ENCODE results near the gene TM9SF4.
"Not testable (repeated sequence)": the region's sequence is repeated elsewhere in the genome, so short reads cannot be mapped to it uniquely, and the experiment has no call there.

TM9SF4 gene

DNA sequence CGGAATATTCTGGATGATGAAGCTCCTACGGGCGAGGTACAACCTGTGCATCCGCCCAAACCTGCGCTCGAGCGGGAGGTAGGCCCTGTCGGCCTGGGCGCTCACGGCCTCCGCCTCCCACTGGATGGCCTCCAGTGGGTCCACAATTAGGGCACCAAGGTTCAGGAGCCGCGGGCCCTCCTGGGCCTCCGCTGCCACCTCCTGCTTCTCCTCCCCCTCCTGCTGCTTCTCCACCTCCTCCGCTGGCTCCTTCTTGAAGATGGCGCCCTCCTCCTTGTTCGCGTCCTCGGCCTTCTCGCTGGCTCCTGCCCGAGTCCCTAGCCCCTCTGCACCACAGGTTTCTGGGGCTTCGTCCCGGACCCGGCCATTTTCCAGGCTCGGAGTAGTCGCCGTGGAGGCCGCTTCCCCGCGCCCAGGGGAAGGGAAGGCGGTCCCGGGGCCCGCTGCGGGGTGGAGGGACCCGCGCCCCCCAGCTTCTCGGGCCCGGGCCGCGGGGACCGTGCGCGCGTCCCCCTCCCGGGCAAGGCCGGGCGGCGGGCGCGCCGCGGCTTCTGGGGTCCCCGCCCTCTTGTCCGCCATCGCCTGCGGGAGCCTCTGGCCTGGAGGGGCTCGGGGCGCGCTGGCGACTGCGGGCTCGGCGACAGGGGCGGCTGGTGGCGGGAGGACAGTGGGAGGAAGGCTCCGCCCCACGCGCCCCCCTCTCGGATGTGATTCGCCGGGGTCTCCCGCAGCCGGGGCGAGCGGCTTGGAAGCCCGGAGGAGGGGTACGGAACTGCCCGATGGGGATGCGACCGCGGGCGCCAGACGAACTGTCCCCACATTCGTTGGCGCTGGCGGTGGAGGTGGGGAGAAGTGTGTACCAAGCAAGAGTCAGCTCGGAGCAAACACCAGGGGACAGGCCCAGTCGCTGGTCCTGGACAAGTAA, 80.4 kb downstream of the TM9SF4 start:
- DNase-seq (peak; percentile 74), ATAC-seq (peak; percentile 72)

- ATAC-seq = no peak
- no peak for DNase-seq
These were observed 81.3 kb downstream of the TM9SF4 start for GRCh38 chr20:32190616-32191415.

DNA sequence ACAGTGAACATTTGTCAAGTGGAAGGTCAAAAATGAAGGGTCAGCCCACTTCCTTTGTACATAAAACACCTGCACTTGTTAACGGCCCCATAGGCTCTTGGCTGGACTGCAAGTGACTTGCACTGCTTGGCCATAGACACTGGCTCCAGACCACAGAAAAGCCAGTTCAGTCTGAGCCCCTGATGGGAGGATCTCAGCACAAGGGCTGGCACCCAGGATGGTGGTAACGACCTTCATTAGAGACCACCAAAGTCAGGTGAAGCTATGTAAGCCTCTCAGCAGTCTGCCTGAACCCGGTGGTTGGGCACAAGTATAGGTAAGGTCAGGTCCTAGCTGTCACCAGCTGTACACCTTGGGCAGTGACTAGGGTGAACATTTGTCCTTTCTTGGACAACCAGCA, 81.9 kb downstream of the TM9SF4 start:
- DNase-seq (no peak), ATAC-seq (peak; percentile 3)

GRCh38 chr20:32191873-32192272, 82.4 kb downstream of the TM9SF4 start:
- no peak for ATAC-seq
- DNase-seq = no peak

DNA sequence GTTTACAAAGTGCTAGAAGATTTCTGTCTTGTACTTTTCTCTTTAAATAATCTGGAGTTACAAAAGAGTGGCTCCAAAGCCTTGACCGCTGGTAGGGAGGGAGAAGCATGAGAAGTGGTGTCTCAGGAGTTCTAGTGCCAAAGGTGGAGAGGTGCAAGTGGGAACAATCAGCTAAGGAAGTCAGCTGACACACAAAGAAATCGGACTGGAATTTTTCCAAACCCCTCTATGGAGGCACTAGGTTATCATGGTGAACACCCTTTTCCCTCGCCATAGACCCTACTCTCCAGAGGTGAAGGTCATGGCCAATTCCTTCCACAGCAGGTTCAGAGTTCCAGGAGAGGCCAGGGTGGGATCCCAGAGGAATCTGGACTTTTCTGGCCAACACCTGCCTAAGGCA, 83.2 kb downstream of the TM9SF4 start:
- ATAC-seq (no peak), DNase-seq (no peak)

GRCh38 chr20:32193336-32193735, 83.8 kb downstream of the TM9SF4 start:
- DNase-seq, ATAC-seq: not testable (repeated sequence)

DNA sequence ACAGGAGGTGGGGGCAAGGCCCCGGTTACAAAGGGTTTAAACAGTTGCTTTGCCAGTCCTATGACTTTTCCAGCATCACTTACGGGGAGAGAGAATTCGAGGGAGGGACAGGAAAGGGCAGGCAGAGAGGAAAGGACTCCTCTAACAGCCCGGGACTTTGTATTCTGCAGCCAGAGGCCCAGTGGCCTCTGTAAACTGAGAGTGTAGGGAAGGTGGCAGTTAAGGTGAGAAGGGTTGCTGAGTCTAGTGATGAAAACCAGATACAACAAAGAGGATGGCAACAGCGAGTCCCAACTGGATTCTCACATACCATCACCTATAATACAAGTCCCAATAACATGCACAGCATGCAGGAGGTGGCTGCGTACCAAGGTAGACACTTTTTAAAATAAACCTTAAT, 84.5 kb downstream of the TM9SF4 start:
- ATAC-seq (no peak), DNase-seq (no peak)

GRCh38 chr20:32195581-32195980, 86.1 kb downstream of the TM9SF4 start:
- no peak for ATAC-seq
- no peak for DNase-seq

DNA sequence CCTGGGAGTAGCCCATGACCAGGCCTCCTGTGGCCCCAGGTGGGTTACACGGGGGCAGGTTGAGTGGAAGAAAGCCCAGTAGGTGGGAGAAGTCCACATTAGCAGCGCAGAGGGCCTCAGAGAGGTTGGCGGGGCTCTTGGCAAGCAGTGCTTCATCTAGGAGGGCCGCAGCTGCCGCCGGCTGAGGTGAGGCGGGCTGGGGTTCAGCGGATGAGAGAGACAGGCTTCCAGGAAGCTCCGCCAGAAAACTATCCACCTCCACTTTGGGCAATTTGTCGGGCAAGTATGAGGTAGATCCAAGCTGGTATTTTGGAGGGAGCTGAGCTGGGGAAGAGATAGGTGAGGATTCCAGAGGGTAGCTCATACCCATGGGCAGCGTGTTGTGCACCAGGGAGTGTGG, 87.1 kb downstream of the TM9SF4 start:
- not testable (repeated sequence) for DNase-seq, ATAC-seq

DNA sequence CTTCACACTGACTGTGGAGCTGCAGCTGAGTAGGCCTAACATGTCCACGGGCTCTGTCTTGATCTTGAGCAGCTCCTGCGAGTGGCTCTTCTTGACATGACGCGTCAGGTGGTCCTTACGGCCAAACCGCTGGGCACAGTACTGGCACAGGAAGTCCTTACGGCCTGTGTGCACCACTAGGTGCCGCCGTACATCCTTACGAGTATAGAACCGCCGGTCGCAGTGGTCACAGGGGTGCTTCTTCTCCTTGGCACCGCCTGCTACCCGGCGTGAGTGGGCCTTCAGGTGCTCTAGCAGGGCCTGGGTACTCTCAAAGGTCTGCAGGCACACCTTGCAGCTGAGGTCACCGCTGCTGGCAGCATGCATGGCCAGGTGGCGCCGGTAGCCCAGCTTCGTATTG, 87.6 kb downstream of the TM9SF4 start:
- not testable (repeated sequence) for DNase-seq, ATAC-seq

GRCh38 chr20:32199006-32199405, 89.5 kb downstream of the TM9SF4 start:
- DNase-seq (no peak), ATAC-seq (no peak)

DNA sequence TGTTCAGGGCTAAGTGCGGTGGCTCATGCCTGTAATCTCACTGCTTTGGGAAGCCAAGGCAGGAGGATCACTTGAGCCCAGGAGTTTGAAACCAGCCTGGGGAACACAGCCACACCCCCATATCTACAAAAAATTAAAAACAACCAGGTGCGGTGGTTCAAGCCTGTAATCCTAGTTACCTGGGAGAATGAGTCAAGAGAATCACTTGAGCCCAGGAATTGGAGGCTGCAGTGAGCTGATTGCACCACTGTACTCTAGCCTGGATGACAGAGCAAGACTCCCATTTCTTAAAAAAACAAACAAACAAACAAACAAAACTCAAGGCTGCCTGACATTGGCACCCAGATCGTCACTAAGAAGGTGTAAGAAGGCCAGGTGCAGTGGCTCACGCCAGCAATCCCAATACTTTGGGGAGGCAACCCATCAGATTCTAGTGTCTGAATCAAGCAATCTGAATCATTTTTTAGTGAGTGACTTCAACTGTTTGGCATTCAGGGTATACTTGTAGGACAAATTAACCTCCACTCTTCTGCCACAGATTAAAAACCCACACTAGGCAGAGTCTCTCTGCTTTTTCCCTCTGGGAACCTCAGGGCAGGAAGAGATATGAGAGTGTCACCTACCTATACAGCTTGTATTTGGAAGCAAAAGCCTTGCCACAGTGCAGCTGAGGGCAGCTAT, 91.9 kb downstream of the TM9SF4 start:
- no peak for DNase-seq
- no peak for ATAC-seq

DNA sequence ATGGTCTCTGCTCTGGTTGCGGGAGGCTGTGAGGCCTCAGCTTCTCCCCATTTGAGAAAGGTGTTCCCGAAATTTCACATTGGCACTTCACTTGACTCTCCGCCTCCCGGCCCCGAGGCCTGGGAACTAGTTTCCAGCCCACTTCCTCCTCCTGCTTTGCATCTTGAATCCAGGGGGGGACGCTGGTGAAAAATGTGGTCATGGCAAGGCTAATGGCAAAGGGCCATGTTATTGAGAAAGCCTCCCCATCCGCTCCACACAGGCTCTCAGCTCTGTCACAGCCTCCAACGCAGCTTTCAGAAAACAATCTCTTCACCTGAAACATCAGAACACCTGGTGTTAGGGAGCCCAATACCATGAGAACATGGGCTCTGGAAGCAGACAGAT, 92.5 kb downstream of the TM9SF4 start:
- DNase-seq = no peak
- no peak for ATAC-seq

DNA sequence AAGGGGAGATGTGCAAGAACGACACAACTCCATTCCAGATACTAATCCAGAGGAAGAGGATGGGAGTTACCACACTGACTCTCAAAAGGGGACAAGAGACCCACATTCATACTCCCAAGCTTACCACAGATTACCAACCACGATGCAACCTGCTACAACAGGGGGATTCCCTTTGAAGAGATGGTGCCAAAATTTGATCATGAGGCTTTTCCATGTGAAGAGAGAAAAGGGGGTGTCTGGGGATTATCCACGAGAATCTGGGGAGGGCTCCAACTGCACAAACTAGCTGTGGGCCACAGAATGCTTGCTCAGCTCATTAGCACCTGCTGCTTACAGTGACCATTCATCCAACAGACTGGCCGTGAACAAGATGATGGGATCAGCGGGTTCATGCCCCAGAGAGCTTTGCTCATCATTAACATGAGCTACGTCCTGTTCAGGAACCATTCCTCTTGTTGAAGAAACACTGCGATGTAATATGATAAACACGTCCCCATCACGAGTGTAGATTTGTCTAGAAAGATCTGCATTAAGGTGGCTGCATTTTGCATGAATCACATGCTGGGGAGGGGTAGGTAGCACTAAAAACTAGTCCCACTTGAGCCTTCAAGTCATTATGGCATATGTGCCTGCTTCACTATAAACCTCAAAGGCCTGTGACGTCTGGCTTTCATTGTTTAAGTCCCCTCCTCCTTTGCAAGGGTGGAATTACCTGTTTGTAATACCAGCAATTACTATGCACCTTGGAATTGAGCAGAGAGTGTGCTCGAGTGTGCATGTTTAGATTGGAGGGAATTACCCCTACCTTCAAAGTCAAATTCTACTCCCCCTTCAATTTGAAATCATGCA, 94.1 kb downstream of the TM9SF4 start:
- peak; percentile 47 for ATAC-seq
- DNase-seq = peak; percentile 32

- DNase-seq (peak; percentile 77), ATAC-seq (peak; percentile 75)
These were observed 94.9 kb downstream of the TM9SF4 start for GRCh38 chr20:32204205-32205109.

- ATAC-seq (no peak), DNase-seq (no peak)
These were observed 95.8 kb downstream of the TM9SF4 start for GRCh38 chr20:32205110-32205842.

DNA sequence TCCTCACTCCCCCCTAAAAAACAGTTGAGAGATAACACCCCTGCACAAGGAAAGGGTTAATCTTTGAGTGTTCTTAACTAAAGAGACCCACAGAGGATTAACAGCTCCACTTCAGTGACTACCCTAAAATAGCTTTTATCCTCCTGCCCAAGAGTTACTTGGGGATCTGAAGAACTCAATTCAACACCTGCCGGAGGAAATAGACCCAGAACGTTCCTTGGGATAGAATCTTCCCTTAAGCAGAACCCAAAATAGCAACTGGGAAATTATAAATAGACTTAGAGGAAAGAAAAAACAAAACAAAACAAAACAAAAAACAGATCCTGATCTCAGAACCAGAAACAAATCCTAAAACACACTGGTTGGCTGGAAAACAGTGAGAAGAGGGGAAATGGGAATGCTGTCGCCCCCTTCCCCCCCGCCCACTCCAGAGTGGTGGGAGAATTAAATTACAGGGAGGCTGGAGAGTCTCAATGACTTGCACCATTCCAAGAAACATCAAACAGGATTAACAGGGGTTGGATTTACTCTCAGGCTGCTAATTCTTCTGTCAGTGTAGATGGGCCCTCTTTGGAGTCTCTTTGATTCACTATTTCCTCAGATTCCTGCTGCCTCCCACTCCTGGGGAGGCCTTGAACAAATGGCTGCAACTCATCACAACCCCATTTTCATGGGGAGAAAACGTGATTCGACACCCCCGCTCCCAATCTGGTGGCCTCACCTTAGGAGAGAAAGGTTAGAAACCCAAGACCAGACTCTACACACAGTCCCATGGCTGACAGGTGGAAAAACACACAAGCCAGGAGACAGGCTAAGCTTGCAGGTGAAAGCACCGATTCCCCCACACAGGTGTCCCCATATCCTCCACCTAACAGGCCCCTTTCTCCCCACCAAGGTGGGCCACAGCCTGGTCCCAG, 96.6 kb downstream of the TM9SF4 start:
- ATAC-seq (no peak), DNase-seq (peak; percentile 33)

DNA sequence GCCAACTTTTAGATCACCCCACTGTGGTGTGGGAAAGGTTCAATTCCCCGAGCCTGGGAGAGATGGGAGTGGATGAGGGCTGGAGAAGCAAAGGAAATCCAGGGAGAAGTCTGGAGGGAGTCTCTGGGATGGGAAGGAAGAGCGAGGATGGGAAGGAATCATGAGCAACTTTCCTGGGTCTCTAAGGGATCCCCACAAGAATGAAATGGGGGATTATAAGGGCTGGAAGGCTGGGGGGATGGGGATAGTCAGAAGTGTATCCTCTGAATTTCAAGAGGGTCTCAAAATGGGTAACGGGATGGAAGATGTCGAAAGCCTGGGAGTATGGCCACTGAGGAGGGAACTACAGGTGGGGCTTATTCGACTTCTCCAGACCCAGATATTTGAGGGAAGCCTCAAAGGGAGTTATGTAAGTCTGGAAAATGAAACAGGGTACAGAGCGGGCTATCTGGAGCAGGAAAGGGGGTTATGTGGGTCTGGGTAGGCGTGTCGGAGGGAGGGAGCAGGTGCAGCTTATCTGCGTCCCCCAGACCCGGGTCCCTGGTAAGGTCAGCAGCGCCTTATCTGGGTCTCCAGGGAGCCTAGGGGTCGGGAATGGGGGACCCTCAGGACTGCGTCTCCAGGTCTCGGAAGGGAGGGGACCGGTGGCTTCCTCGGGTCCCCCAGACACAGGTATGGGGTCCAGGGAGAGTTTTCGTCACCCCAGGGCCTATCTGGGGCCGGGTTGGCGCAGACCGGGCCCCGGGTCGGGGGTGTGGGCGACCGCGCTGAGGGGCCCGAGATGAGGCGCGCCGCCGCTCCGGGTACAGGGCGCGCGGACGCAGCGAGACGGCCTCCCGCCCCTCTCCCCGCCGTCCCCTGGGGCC, 97.5 kb downstream of the TM9SF4 start:
- peak; percentile 34 for DNase-seq
- peak; percentile 6 for ATAC-seq
